Nephron (organoid): ENCODE data around the gene GGN.
A peak's percentile ranks its signal among the peaks of the same experiment; 100 is the strongest.
"Not testable (repeated sequence)": the region's sequence is repeated elsewhere in the genome, so short reads cannot be mapped to it uniquely, and the experiment has no call there.

Source experiments
- H3K27ac Mint-ChIP-seq, 3 experiments: 2 replicates each; pipeline ENCODE4 v1.8.0; 2020; ENCODE audit warnings: mixed read lengths in 3 of 3, mild to moderate bottlenecking in 2 of 3, moderate library complexity in 1 of 3
- H3K27me3 Mint-ChIP-seq: 2 replicates; pipeline ENCODE4 v1.8.0; 2021; ENCODE audit warnings: low read depth, mild to moderate bottlenecking, moderate library complexity, mixed read lengths
- H3K36me3 Mint-ChIP-seq: 2 replicates; pipeline ENCODE4 v1.8.0; 2020; ENCODE audit warnings: low read depth, mixed read lengths
- H3K4me1 Mint-ChIP-seq: 2 replicates; pipeline ENCODE4 v1.8.0; 2020; ENCODE audit warnings: mixed read lengths
- H3K4me3 Mint-ChIP-seq, 3 experiments: 2 replicates each; pipeline ENCODE4 v1.8.0; 2020; ENCODE audit warnings: mild to moderate bottlenecking in 3 of 3, mixed read lengths in 3 of 3, moderate library complexity in 2 of 3
- H3K9me3 Mint-ChIP-seq: 2 replicates; pipeline ENCODE4 v1.8.0; 2020; ENCODE audit warnings: mixed read lengths
- TF ChIP-seq, protein P1 (sequence below), 3 experiments: fragments of 200-600 bp; sonication (generic); IDR thresholded peaks; one replicate each; pipeline ENCODE4 v1.5.0; 2021; ENCODE audit warnings: antibody characterized with exemption in 3 of 3; ENCODE audit not compliant: unreplicated experiment in 3 of 3

GGN gene

GRCh38 chr19:38413416-38413815 is 25.6 kb upstream of the GGN start:
- TF ChIP-seq, protein P1, sequence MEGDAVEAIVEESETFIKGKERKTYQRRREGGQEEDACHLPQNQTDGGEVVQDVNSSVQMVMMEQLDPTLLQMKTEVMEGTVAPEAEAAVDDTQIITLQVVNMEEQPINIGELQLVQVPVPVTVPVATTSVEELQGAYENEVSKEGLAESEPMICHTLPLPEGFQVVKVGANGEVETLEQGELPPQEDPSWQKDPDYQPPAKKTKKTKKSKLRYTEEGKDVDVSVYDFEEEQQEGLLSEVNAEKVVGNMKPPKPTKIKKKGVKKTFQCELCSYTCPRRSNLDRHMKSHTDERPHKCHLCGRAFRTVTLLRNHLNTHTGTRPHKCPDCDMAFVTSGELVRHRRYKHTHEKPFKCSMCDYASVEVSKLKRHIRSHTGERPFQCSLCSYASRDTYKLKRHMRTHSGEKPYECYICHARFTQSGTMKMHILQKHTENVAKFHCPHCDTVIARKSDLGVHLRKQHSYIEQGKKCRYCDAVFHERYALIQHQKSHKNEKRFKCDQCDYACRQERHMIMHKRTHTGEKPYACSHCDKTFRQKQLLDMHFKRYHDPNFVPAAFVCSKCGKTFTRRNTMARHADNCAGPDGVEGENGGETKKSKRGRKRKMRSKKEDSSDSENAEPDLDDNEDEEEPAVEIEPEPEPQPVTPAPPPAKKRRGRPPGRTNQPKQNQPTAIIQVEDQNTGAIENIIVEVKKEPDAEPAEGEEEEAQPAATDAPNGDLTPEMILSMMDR (IDR thresholded peaks at IDR 0.05; ENCODE audit: unreplicated experiment in 3 of 3) = no peak
- peaks cover 10% of the 10 kb centered on the region for H3K27me3 Mint-ChIP-seq
- H3K4me3 Mint-ChIP-seq = no peak overlapping the region
- H3K36me3 Mint-ChIP-seq = peaks cover 3% of the 10 kb centered on the region
- H3K9me3 Mint-ChIP-seq = no peaks in the 10 kb centered on the region
- peaks cover 16% of the 10 kb centered on the region for H3K4me1 Mint-ChIP-seq
- H3K27ac Mint-ChIP-seq = no peak overlapping the region

DNA sequence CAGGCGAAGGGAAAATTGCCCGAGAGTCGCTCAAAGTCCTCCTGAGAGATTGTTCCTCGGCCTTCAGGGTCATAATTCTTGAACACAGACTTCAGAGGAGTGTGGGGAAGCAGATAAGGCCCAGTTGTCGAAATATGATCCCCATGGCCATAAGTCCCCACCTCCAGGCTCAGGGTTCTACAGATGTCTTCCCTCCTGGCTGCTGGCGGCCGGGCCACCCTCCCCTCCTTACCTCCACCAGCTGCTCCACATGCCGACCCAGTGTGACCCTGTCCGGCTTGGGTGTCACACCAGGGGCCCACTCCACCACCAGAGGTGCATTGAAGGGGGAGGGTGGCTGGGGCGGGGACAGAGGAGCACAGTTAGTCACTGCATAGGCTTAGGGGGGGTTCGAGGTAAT is 25.1 kb upstream of the GGN start:
- H3K27ac Mint-ChIP-seq = no peak overlapping the region
- peaks cover 9% of the 10 kb centered on the region for H3K27me3 Mint-ChIP-seq
- no peaks in the 10 kb centered on the region for H3K9me3 Mint-ChIP-seq
- TF ChIP-seq, protein P1 (IDR thresholded peaks at IDR 0.05; ENCODE audit: unreplicated experiment in 3 of 3) = no peak
- no peak overlapping the region for H3K4me3 Mint-ChIP-seq
- H3K4me1 Mint-ChIP-seq = peaks cover 16% of the 10 kb centered on the region
- peaks cover 4% of the 10 kb centered on the region for H3K36me3 Mint-ChIP-seq

GRCh38 chr19:38412491-38412890 is 24.7 kb upstream of the GGN start:
- Mint-ChIP-seq H3K27ac (no peak overlapping the region), H3K27me3 (peaks cover 5% of the 10 kb centered on the region), H3K4me1 (peaks cover 14% of the 10 kb centered on the region), H3K9me3 (no peaks in the 10 kb centered on the region), H3K36me3 (peaks cover 4% of the 10 kb centered on the region), H3K4me3 (no peak overlapping the region)
- TF ChIP-seq, protein P1 (IDR thresholded peaks at IDR 0.05; ENCODE audit: unreplicated experiment in 3 of 3) = no peak

GRCh38 chr19:38411898-38412297 is 24.1 kb upstream of the GGN start:
- H3K9me3 Mint-ChIP-seq, H3K4me1 Mint-ChIP-seq, H3K27ac Mint-ChIP-seq, H3K36me3 Mint-ChIP-seq, H3K27me3 Mint-ChIP-seq, H3K4me3 Mint-ChIP-seq: not testable (repeated sequence)

- peaks cover 9% of the 10 kb centered on the region for H3K36me3 Mint-ChIP-seq
- no peak overlapping the region for H3K4me3 Mint-ChIP-seq
- no peaks in the 10 kb centered on the region for H3K9me3 Mint-ChIP-seq
- H3K27me3 Mint-ChIP-seq = no peaks in the 10 kb centered on the region
- peaks cover 8% of the 10 kb centered on the region for H3K4me1 Mint-ChIP-seq
- no peak overlapping the region for H3K27ac Mint-ChIP-seq
- TF ChIP-seq, protein P1 (IDR thresholded peaks at IDR 0.05; ENCODE audit: unreplicated experiment in 3 of 3) = no peak
Observed at GRCh38 chr19:38411041-38411712, 23.3 kb upstream of the GGN start.

DNA sequence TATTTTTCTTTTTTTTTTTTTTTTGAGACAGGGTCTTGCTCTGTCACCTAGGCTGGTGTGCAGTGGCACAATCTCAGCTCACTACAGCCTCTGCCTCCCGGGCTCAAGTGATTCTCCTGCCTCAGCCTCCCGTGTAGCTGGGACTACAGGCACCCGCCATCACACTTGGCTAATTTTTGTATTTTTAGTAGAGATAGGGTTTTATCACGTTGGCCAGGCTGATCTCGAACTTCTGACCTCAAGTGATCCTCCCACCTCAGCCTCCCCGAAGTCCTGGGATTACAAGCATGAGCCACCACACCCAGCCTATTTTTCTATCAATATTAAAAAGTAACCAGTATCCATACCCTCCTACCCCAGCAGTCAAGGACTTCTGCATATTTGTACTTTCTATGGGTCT is 22.6 kb upstream of the GGN start:
- H3K36me3 Mint-ChIP-seq, H3K9me3 Mint-ChIP-seq, H3K4me1 Mint-ChIP-seq, H3K27me3 Mint-ChIP-seq, H3K27ac Mint-ChIP-seq, H3K4me3 Mint-ChIP-seq: not testable (repeated sequence)

DNA sequence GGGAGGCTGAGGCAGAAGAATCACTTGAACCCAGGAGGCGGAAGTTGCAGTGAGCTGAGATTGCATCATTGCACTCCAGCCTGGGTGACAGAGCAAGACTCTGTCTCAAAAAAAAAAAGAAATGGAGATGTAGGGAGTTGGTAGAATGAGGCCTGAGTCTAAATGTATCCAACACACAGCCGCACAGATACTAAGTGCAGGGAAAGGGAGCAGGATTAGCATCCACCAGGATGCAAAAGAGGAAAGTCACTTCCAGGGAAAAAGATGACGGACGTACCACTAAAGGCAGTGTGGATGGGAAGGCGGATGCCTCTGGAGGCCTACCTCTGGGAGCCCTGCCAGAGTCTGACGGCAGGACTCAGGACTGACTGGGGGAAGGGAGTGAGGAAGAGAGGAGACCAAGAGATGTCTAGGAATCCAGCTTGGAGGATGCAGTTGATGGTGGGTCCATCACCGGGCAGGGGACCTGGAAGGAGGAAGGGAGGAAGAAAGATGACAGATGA is 21.8 kb upstream of the GGN start:
- Mint-ChIP-seq H3K27me3 (no peaks in the 10 kb centered on the region), H3K9me3 (no peaks in the 10 kb centered on the region), H3K36me3 (peaks cover 13% of the 10 kb centered on the region), H3K4me3 (no peak overlapping the region), H3K4me1 (peaks cover 8% of the 10 kb centered on the region), H3K27ac (peak overlapping the region; percentile 5 to 35 (median 8))
- TF ChIP-seq, protein P1 (IDR thresholded peaks at IDR 0.05; ENCODE audit: unreplicated experiment in 3 of 3) = no peak
